Loucy (cell line): ENCODE results near the gene TEX26.

Source experiments
- H2AFZ ChIP-seq: fragments of 200-600 bp; sonication (generic); 2 replicates; pipeline ENCODE4 v1.6.0; 2016; ENCODE audit warnings: antibody characterized with exemption, mild to moderate bottlenecking, low read length, moderate library complexity
- H3F3A ChIP-seq: fragments of 200-600 bp; 2 replicates; pipeline ENCODE4 v1.6.0; 2016; ENCODE audit warnings: antibody characterized with exemption, low read depth, mild to moderate bottlenecking
- H3K27me3 ChIP-seq: fragments of 200-600 bp; sonication (generic); 2 replicates; pipeline ENCODE4 v1.6.1; 2014; ENCODE audit warnings: low read length, mild to moderate bottlenecking; ENCODE audit not compliant: insufficient read depth, poor library complexity, severe bottlenecking
- H3K36me3 ChIP-seq: fragments of 200-600 bp; sonication (generic); 2 replicates; pipeline ENCODE4 v1.6.1; 2016; ENCODE audit warnings: low read length; ENCODE audit not compliant: insufficient read depth
- H3K4me1 ChIP-seq: fragments of 200-600 bp; sonication (generic); 2 replicates; pipeline ENCODE4 v1.5.1; 2014; ENCODE audit warnings: low read length, mild to moderate bottlenecking; ENCODE audit not compliant: insufficient read depth, poor library complexity, severe bottlenecking
- H3K4me2 ChIP-seq: fragments of 200-600 bp; sonication (generic); 2 replicates; pipeline ENCODE4 v1.6.0; 2014; ENCODE audit warnings: antibody characterized with exemption, low read length, low read depth, mild to moderate bottlenecking; ENCODE audit not compliant: poor library complexity, severe bottlenecking
- H3K4me3 ChIP-seq: fragments of 200-600 bp; sonication (generic); 2 replicates; pipeline ENCODE4 v1.5.1; 2014; ENCODE audit warnings: low read length, mild to moderate bottlenecking, mixed read lengths; ENCODE audit not compliant: poor library complexity, severe bottlenecking
- H3K79me2 ChIP-seq: fragments of 200-600 bp; sonication (generic); 2 replicates; pipeline ENCODE4 v1.6.1; 2014; ENCODE audit warnings: low read length; ENCODE audit not compliant: insufficient read depth
- H3K9ac ChIP-seq: fragments of 200-600 bp; sonication (generic); 2 replicates; pipeline ENCODE4 v1.6.0; 2014; ENCODE audit warnings: mild to moderate bottlenecking, low read depth, low read length, moderate library complexity; ENCODE audit not compliant: poor library complexity, severe bottlenecking
- H3K9me2 ChIP-seq: fragments of 200-600 bp; sonication (generic); replicated peaks from 2 replicates; pipeline ENCODE4 v1.6.1; 2016; ENCODE audit warnings: low read depth, low read length, mixed read lengths
- H3K9me3 ChIP-seq: fragments of 200-600 bp; sonication (generic); 2 replicates; pipeline ENCODE4 v1.6.1; 2014; ENCODE audit warnings: mild to moderate bottlenecking, antibody characterized with exemption, low read length, low read depth; ENCODE audit not compliant: insufficient read depth
- H4K20me1 ChIP-seq: fragments of 200-600 bp; sonication (generic); 2 replicates; pipeline ENCODE4 v1.6.0; 2014; ENCODE audit warnings: antibody characterized with exemption, low read length, mild to moderate bottlenecking; ENCODE audit not compliant: insufficient read depth, poor library complexity, severe bottlenecking
- CTCF ChIP-seq: fragments of 200-600 bp; sonication (generic); conservative IDR thresholded peaks from 2 replicates; pipeline ENCODE4 v1.5.1; 2014; ENCODE audit warnings: mild to moderate bottlenecking, antibody characterized with exemption, low read length
- EZH2phosphoT487 ChIP-seq: fragments of 200-600 bp; IDR thresholded peaks from 2 replicates; pipeline ENCODE4 v1.6.1; 2018; ENCODE audit warnings: antibody characterized with exemption, mild to moderate bottlenecking, moderate library complexity, borderline replicate concordance

The TEX26 gene

GRCh38 chr13:30982506-30982905 lies 50.0 kb downstream of the TEX26 start:
- no peaks in the 10 kb centered on the region for H3K4me1 ChIP-seq
- no peak overlapping the region for H3K4me2 ChIP-seq
- H3K4me3 ChIP-seq, result no peak overlapping the region
- H3K9me3 ChIP-seq, result no peaks in the 10 kb centered on the region
- no peaks in the 10 kb centered on the region for H3F3A ChIP-seq
- no peak for TF ChIP-seq EZH2phosphoT487
- TF ChIP-seq CTCF, result no peak
- H3K9ac ChIP-seq, result no peak overlapping the region
- H3K9me2 ChIP-seq, result no peaks in the 10 kb centered on the region
- H4K20me1 ChIP-seq, result no peaks in the 10 kb centered on the region
- no peak overlapping the region for H2AFZ ChIP-seq
- no peaks in the 10 kb centered on the region for H3K36me3 ChIP-seq
- no peaks in the 10 kb centered on the region for H3K79me2 ChIP-seq
- H3K27me3 ChIP-seq, result peaks cover 3% of the 10 kb centered on the region

GRCh38 chr13:30982906-30983305 lies 50.5 kb downstream of the TEX26 start:
- Histone ChIP-seq H3K9me2 (no peaks in the 10 kb centered on the region), H3K36me3 (no peaks in the 10 kb centered on the region), H3K27me3 (peaks cover 3% of the 10 kb centered on the region), H3K4me2 (no peak overlapping the region), H4K20me1 (no peaks in the 10 kb centered on the region), H3K9ac (no peak overlapping the region), H3F3A (no peaks in the 10 kb centered on the region), H3K4me1 (no peaks in the 10 kb centered on the region), H2AFZ (no peak overlapping the region), H3K9me3 (no peaks in the 10 kb centered on the region), H3K4me3 (no peak overlapping the region), H3K79me2 (no peaks in the 10 kb centered on the region)
- TF ChIP-seq CTCF (no peak), EZH2phosphoT487 (no peak)

DNA sequence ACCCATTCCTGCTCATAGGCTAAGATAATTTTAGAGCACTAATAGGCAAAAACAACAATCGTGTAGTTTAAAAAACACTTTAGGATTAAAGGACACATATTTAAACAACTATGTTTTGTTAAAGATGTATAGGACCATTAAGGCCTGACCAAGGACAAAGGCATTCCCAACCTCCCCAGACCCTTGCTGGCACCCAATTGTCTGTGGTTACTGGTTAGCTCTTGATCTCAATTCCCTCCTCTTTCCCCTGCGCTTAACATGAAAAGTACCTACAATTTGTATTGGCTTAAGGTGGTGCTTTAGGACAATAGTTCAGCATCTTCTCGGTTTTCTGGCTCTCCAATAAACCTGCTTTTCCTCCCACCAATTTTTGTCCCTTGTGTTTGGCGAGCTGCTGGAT lies 51.0 kb downstream of the TEX26 start:
- peaks cover 3% of the 10 kb centered on the region for H3K27me3 ChIP-seq
- no peaks in the 10 kb centered on the region for H3K79me2 ChIP-seq
- H3K9ac ChIP-seq, result no peak overlapping the region
- no peak overlapping the region for H2AFZ ChIP-seq
- H3K4me2 ChIP-seq, result no peak overlapping the region
- H3K9me2 ChIP-seq, result no peaks in the 10 kb centered on the region
- TF ChIP-seq EZH2phosphoT487, result no peak
- TF ChIP-seq CTCF, result no peak
- H3K9me3 ChIP-seq, result no peaks in the 10 kb centered on the region
- no peaks in the 10 kb centered on the region for H3K4me1 ChIP-seq
- H3F3A ChIP-seq, result no peaks in the 10 kb centered on the region
- H3K4me3 ChIP-seq, result no peak overlapping the region
- no peaks in the 10 kb centered on the region for H3K36me3 ChIP-seq
- no peaks in the 10 kb centered on the region for H4K20me1 ChIP-seq
